Measurements from ENCODE around the gene PNKD. TPM values are rescaled to one million over a fixed set of nuclear protein-coding genes. Genes with fewer than 3 reads are reported as not detected.

Gene PNKD
- total RNA-seq, 1 experiment from 2014 or later, result 58.1 TPM

DNA sequence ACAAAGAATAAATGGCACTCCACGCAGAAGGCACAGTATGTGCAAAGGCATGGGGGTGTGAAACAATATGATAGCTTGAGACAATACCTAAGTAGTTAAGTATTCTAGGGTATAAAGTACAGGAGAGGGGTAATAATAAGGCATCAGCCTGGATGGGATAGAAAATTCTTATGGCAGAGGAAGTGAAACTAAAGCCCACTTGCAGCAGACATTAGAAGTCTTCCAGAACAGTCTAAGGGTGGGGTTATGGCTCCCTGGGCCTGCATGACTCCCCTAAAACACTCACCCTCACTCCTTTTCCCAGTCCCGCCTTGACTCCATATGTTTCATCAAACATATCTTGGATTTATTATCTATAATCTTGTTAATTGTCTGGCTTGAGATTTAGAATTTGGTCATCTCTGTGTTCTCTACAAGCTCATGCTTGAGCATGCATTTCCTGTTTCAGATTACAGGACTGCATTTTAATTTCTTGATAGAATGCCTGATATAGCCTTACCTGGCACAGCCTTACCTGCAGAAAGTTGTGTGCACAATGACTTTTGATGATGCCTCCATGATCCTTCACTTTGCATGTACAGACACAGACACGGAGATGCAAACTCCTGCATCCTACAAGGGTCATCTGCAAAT is 50.5 kb downstream of the PNKD start:
- DNase-seq (ENCODE audit: low read depth, low spot score), result no peak
- no peaks in the 10 kb centered on the region for H3K79me2 ChIP-seq (ENCODE audit: insufficient read depth, low read length)
- no peak overlapping the region for H2AFZ ChIP-seq (ENCODE audit: low read depth, low read length, poor library complexity, severe bottlenecking)
- no peak for ATAC-seq
- no peaks in the 10 kb centered on the region for H3K9me2 ChIP-seq (ENCODE audit: insufficient read depth)
- RAD21 ChIA-PET (ENCODE audit: low non-redundant PET in 1 of 2, low total read pairs in 2 of 2, uncharacterized antibody in 2 of 2, unreplicated experiment in 2 of 2), result no interaction called here
- H3K27ac ChIP-seq (ENCODE audit: low read depth, low read length), result no peak overlapping the region
- H3K36me3 ChIP-seq (ENCODE audit: control insufficient read depth in 1 of 2, insufficient read depth in 2 of 2, low read length in 2 of 2), result no peaks in the 10 kb centered on the region
- H4K20me1 ChIP-seq (ENCODE audit: insufficient read depth), result no peaks in the 10 kb centered on the region
- H3K9me3 ChIP-seq (ENCODE audit: control insufficient read depth in 1 of 2, insufficient read depth in 1 of 2, low read depth in 1 of 2, low read length in 2 of 2), result no peaks in the 10 kb centered on the region
- H3K27me3 ChIP-seq (ENCODE audit: insufficient read depth, low read length), result no peaks in the 10 kb centered on the region
- no peak for TF ChIP-seq CBX3 (IDR thresholded peaks at IDR 0.05; ENCODE audit: low read depth)
- no peak for TF ChIP-seq POLR2AphosphoS5 (IDR thresholded peaks at IDR 0.05; ENCODE audit: low read depth, low read length)
- TF ChIP-seq, protein P1, sequence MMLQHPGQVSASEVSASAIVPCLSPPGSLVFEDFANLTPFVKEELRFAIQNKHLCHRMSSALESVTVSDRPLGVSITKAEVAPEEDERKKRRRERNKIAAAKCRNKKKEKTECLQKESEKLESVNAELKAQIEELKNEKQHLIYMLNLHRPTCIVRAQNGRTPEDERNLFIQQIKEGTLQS (IDR thresholded peaks at IDR 0.05), result no peak
- TF ChIP-seq EZH2 (IDR thresholded peaks at IDR 0.05), result no peak
- TF ChIP-seq ELF1 (IDR thresholded peaks at IDR 0.05; ENCODE audit: borderline replicate concordance, low read depth), result no peak
- TF ChIP-seq FOSL1 (IDR thresholded peaks at IDR 0.05; ENCODE audit: low read depth), result no peak
- no peak for TF ChIP-seq EGR1 (IDR thresholded peaks at IDR 0.05; ENCODE audit: low read depth)
- TF ChIP-seq JUND (IDR thresholded peaks at IDR 0.05), result no peak
- no peak for TF ChIP-seq YY1 (IDR thresholded peaks at IDR 0.05; ENCODE audit: extremely low read depth, insufficient replicate concordance, low read depth, low read length)
- TF ChIP-seq CEBPB (IDR thresholded peaks at IDR 0.05; ENCODE audit: low read depth), result no peak
- no peak for TF ChIP-seq RAD21 (IDR thresholded peaks at IDR 0.05; ENCODE audit: low read depth)
- no peak for TF ChIP-seq SP1 (IDR thresholded peaks at IDR 0.05; ENCODE audit: low read depth)
- TF ChIP-seq, protein P2, sequence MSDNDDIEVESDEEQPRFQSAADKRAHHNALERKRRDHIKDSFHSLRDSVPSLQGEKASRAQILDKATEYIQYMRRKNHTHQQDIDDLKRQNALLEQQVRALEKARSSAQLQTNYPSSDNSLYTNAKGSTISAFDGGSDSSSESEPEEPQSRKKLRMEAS (IDR thresholded peaks at IDR 0.05), result no peak
- TF ChIP-seq TCF7L2 (IDR thresholded peaks at IDR 0.05; ENCODE audit: borderline replicate concordance, extremely low read depth, insufficient read depth, insufficient read length), result no peak
- no peak for TF ChIP-seq ZFX (IDR thresholded peaks at IDR 0.05)
- TF ChIP-seq, protein P3, sequence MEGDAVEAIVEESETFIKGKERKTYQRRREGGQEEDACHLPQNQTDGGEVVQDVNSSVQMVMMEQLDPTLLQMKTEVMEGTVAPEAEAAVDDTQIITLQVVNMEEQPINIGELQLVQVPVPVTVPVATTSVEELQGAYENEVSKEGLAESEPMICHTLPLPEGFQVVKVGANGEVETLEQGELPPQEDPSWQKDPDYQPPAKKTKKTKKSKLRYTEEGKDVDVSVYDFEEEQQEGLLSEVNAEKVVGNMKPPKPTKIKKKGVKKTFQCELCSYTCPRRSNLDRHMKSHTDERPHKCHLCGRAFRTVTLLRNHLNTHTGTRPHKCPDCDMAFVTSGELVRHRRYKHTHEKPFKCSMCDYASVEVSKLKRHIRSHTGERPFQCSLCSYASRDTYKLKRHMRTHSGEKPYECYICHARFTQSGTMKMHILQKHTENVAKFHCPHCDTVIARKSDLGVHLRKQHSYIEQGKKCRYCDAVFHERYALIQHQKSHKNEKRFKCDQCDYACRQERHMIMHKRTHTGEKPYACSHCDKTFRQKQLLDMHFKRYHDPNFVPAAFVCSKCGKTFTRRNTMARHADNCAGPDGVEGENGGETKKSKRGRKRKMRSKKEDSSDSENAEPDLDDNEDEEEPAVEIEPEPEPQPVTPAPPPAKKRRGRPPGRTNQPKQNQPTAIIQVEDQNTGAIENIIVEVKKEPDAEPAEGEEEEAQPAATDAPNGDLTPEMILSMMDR (IDR thresholded peaks at IDR 0.05 in 2 of 3, conservative IDR thresholded peaks at IDR 0.05 in 1 of 3; ENCODE audit: borderline replicate concordance in 1 of 3, insufficient read depth in 1 of 3, low read depth in 2 of 3, low read length in 2 of 3), result no peak
- no peak for TF ChIP-seq SIN3A (IDR thresholded peaks at IDR 0.05; ENCODE audit: low read depth)
- peaks cover 15 to 34% of the 10 kb centered on the region in 2 experiments for H3K4me1 ChIP-seq (ENCODE audit: control insufficient read depth in 1 of 2, insufficient read depth in 2 of 2, low read length in 2 of 2)
- H3K4me3 ChIP-seq (replicated peaks in 1 of 2; ENCODE audit: low read depth in 1 of 2, low read length in 2 of 2), result no peak overlapping the region
- H3K4me2 ChIP-seq (ENCODE audit: low read length), result no peak overlapping the region
- no TSS peak for BruUV-seq (replicated peaks)
- POLR2A ChIA-PET, result no interaction called here
- H3K9ac ChIP-seq (ENCODE audit: low read length), result no peak overlapping the region
- CTCF ChIA-PET, result no interaction called here
- intact Hi-C loops (cut with micrococcal nuclease), result no loop called here
